NB4 (cell line): ENCODE data around the gene PAQR7.

Experiments
- POLR2A ChIP-seq: IDR thresholded peaks from 2 replicates; pipeline ENCODE4 v1.6.1; 2011; ENCODE audit warnings: mild to moderate bottlenecking; ENCODE audit not compliant: insufficient read length; ENCODE audit errors: extremely low read depth
- TF ChIP-seq, protein P1 (sequence below): IDR thresholded peaks from one replicate; pipeline ENCODE4 v1.5.1; 2012; ENCODE audit warnings: low read depth, low read length

DNA sequence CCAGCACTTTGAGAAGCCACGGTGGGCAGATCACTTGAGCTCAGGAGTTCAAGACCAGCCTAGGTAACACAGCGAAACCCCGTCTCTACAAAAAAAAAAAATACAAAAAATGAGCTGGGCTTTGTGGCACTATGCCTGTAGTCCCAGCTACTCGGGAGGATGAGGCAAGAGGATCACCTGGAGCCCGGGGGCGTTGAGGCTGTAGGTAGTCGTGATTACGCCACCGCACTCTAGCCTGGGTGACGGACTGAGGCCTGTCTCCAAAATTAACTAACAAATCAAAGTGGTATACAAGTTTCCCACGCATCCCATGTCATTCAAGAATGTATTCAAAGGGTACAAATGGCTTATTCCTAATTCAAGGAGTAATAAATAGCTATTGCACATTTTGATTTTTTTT lies 18.7 kb downstream of the PAQR7 start:
- TF ChIP-seq, protein P1, sequence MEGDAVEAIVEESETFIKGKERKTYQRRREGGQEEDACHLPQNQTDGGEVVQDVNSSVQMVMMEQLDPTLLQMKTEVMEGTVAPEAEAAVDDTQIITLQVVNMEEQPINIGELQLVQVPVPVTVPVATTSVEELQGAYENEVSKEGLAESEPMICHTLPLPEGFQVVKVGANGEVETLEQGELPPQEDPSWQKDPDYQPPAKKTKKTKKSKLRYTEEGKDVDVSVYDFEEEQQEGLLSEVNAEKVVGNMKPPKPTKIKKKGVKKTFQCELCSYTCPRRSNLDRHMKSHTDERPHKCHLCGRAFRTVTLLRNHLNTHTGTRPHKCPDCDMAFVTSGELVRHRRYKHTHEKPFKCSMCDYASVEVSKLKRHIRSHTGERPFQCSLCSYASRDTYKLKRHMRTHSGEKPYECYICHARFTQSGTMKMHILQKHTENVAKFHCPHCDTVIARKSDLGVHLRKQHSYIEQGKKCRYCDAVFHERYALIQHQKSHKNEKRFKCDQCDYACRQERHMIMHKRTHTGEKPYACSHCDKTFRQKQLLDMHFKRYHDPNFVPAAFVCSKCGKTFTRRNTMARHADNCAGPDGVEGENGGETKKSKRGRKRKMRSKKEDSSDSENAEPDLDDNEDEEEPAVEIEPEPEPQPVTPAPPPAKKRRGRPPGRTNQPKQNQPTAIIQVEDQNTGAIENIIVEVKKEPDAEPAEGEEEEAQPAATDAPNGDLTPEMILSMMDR = no peak
- TF ChIP-seq POLR2A = no peak
